HEK293 (cell line): Measurements from ENCODE around the gene NRP1.

Experiments
- CTCF ChIA-PET: fragments of 350-600 bp; formaldehyde crosslinking; extraction: SDS; loops from one replicate; lab custom pipeline; 2021; ENCODE audit warnings: antibody characterized with exemption; lab: Yijun Ruan, JAX
- POLR2A ChIA-PET: fragments of 300-600 bp; formaldehyde crosslinking; extraction: SDS; loops from one replicate; lab custom pipeline; 2020; ENCODE audit warnings: antibody characterized with exemption, inconsistent platforms; lab: Yijun Ruan, JAX
- H3K27ac ChIP-seq: fragments of 200-500 bp; sonication (Bioruptor generic); 2 replicates; pipeline ENCODE4 v1.5.1; 2014; ENCODE audit warnings: low read depth, low read length, control low read depth, inconsistent platforms; ENCODE audit errors: extremely low read depth
- H3K36me3 ChIP-seq, 2 experiments: fragments of 200-500 bp in 1 of 2; sonication (Bioruptor generic) in 1 of 2; 1 replicate in 1 of 2; 2 replicates in 1 of 2; pipeline ENCODE4 v1.5.1; 2014 to 2017; ENCODE audit warnings: inconsistent platforms in 2 of 2, low read length in 2 of 2; ENCODE audit not compliant: control insufficient read depth in 2 of 2, insufficient read depth in 1 of 2
- H3K4me1 ChIP-seq: fragments of 200-500 bp; sonication (Bioruptor generic); 2 replicates; pipeline ENCODE4 v1.5.1; 2014; ENCODE audit warnings: mild to moderate bottlenecking, low read length, inconsistent platforms; ENCODE audit not compliant: control insufficient read depth, insufficient read depth
- H3K4me3 ChIP-seq: 2 replicates; pipeline ENCODE4 v1.5.1; 2011; ENCODE audit warnings: low read depth, mild to moderate bottlenecking, control low read depth, low read length, moderate library complexity
- H3K9me3 ChIP-seq: fragments of 200-500 bp; sonication (Bioruptor generic); 2 replicates; pipeline ENCODE4 v1.5.1; 2014; ENCODE audit warnings: low read depth, low read length, inconsistent platforms; ENCODE audit not compliant: control insufficient read depth, insufficient read depth
- BCL11A ChIP-seq: fragments of 450-650 bp; formaldehyde crosslinking; IDR thresholded peaks from 2 replicates; pipeline ENCODE4 v1.5.1; 2016; ENCODE audit warnings: low read depth, missing biosample characterization, missing genetic modification characterization
- BCL11B ChIP-seq: fragments of 450-650 bp; formaldehyde crosslinking; IDR thresholded peaks from 2 replicates; pipeline ENCODE4 v1.5.1; 2016; ENCODE audit warnings: low read depth, missing biosample characterization, missing genetic modification characterization
- HOXC10 ChIP-seq: sonication (generic); formaldehyde crosslinking; IDR thresholded peaks from 2 replicates; pipeline ENCODE4 v1.8.1; 2023; ENCODE audit warnings: mild to moderate bottlenecking, missing genetic modification reagents
- KLF1 ChIP-seq: fragments of 450-650 bp; formaldehyde crosslinking; IDR thresholded peaks from 2 replicates; pipeline ENCODE4 v1.5.1; 2016; ENCODE audit warnings: missing biosample characterization, missing genetic modification characterization
- PRDM4 ChIP-seq: fragments of 450-650 bp; formaldehyde crosslinking; IDR thresholded peaks from 2 replicates; pipeline ENCODE4 v1.5.1; 2017; ENCODE audit warnings: missing biosample characterization, missing genetic modification characterization
- REST ChIP-seq: fragments of 450-650 bp; formaldehyde crosslinking; IDR thresholded peaks from 2 replicates; pipeline ENCODE4 v1.5.1; 2016; ENCODE audit warnings: missing biosample characterization, missing genetic modification characterization
- SCRT1 ChIP-seq: fragments of 450-650 bp; formaldehyde crosslinking; IDR thresholded peaks from 2 replicates; pipeline ENCODE4 v1.5.1; 2016; ENCODE audit warnings: missing biosample characterization, missing genetic modification characterization, borderline replicate concordance
- ZBTB11 ChIP-seq: fragments of 450-650 bp; formaldehyde crosslinking; conservative IDR thresholded peaks from 2 replicates; pipeline ENCODE4 v1.5.1; 2016; ENCODE audit warnings: low read depth, missing biosample characterization, missing genetic modification characterization
- ZBTB7A ChIP-seq: fragments of 450-650 bp; formaldehyde crosslinking; IDR thresholded peaks from 2 replicates; pipeline ENCODE4 v1.5.1; 2016; ENCODE audit warnings: low read depth, missing biosample characterization, missing genetic modification characterization
- ZNF175 ChIP-seq: fragments of 450-650 bp; formaldehyde crosslinking; IDR thresholded peaks from 2 replicates; pipeline ENCODE4 v1.5.1; 2016; ENCODE audit warnings: missing biosample characterization, missing genetic modification characterization
- ZNF2 ChIP-seq: fragments of 450-650 bp; formaldehyde crosslinking; IDR thresholded peaks from 2 replicates; pipeline ENCODE4 v1.5.1; 2016; ENCODE audit warnings: missing biosample characterization, missing genetic modification characterization
- ZNF211 ChIP-seq: fragments of 450-650 bp; formaldehyde crosslinking; IDR thresholded peaks from 2 replicates; pipeline ENCODE4 v1.5.1; 2016; ENCODE audit warnings: low read depth, missing biosample characterization, missing genetic modification characterization
- ZNF239 ChIP-seq: fragments of 450-650 bp; formaldehyde crosslinking; IDR thresholded peaks from 2 replicates; pipeline ENCODE4 v1.5.1; 2016; ENCODE audit warnings: missing biosample characterization, missing genetic modification characterization
- ZNF394 ChIP-seq: fragments of 450-650 bp; formaldehyde crosslinking; IDR thresholded peaks from 2 replicates; pipeline ENCODE4 v1.5.1; 2016; ENCODE audit warnings: missing biosample characterization, missing genetic modification characterization, mild to moderate bottlenecking, moderate library complexity, borderline replicate concordance
- ZNF561 ChIP-seq: fragments of 450-650 bp; IDR thresholded peaks from 2 replicates; pipeline ENCODE4 v1.5.1; 2018; ENCODE audit warnings: missing biosample characterization, missing genetic modification characterization, borderline replicate concordance
- ZNF596 ChIP-seq: fragments of 450-650 bp; IDR thresholded peaks from 2 replicates; pipeline ENCODE4 v1.5.0; 2018; ENCODE audit warnings: missing biosample characterization, mild to moderate bottlenecking, missing genetic modification characterization, moderate library complexity
- ZNF610 ChIP-seq: fragments of 450-650 bp; formaldehyde crosslinking; IDR thresholded peaks from 2 replicates; pipeline ENCODE4 v1.5.1; 2016; ENCODE audit warnings: missing biosample characterization, missing genetic modification characterization, borderline replicate concordance
- ZNF701 ChIP-seq: fragments of 450-650 bp; formaldehyde crosslinking; IDR thresholded peaks from 2 replicates; pipeline ENCODE4 v1.5.1; 2016; ENCODE audit warnings: missing biosample characterization, missing genetic modification characterization
- ZNF791 ChIP-seq: fragments of 450-650 bp; formaldehyde crosslinking; IDR thresholded peaks from 2 replicates; pipeline ENCODE4 v1.5.1; 2016; ENCODE audit warnings: missing biosample characterization, missing genetic modification characterization
- ZNF792 ChIP-seq: fragments of 450-650 bp; formaldehyde crosslinking; IDR thresholded peaks from 2 replicates; pipeline ENCODE4 v1.5.1; 2016; ENCODE audit warnings: missing biosample characterization, missing genetic modification characterization
- ZXDB ChIP-seq: fragments of 450-650 bp; formaldehyde crosslinking; IDR thresholded peaks from 2 replicates; pipeline ENCODE4 v1.5.1; 2016; ENCODE audit warnings: missing biosample characterization, missing genetic modification characterization
- TF ChIP-seq, protein P1 (sequence below): fragments of 450-650 bp; formaldehyde crosslinking; IDR thresholded peaks from 2 replicates; pipeline ENCODE4 v1.5.1; 2016; ENCODE audit warnings: missing biosample characterization, missing genetic modification characterization
- TF ChIP-seq, protein P2 (sequence below): fragments of 450-650 bp; formaldehyde crosslinking; IDR thresholded peaks from 2 replicates; pipeline ENCODE4 v1.5.1; 2016; ENCODE audit warnings: missing biosample characterization, missing genetic modification characterization, low read depth

The NRP1 gene

DNA sequence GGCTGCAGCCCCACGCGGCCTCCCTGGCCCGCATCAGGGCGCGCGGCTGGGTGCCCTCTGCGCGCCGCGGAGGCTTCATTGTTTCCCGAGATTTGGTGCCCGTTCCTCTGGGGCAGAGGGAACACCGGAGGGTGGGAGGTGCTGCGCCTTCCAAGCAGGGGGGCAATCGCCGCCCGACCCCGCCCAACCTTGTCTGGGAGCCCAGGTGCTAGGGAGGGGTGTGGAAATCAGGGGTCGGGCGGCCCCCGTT lies 1.0 kb upstream of the NRP1 start (continued):
- TF ChIP-seq ZBTB11 (tag by site-specific recombination) (no peak), ZNF596 (tag by site-specific recombination) (0 out of 2 replicates have a peak, but pooled peaks have one; percentile 4), HOXC10 (CRISPR knock-in tag) (no peak), SCRT1 (tag by site-specific recombination) (no peak), KLF1 (tag by site-specific recombination) (peak; percentile 83)
- TF ChIP-seq, protein P1, sequence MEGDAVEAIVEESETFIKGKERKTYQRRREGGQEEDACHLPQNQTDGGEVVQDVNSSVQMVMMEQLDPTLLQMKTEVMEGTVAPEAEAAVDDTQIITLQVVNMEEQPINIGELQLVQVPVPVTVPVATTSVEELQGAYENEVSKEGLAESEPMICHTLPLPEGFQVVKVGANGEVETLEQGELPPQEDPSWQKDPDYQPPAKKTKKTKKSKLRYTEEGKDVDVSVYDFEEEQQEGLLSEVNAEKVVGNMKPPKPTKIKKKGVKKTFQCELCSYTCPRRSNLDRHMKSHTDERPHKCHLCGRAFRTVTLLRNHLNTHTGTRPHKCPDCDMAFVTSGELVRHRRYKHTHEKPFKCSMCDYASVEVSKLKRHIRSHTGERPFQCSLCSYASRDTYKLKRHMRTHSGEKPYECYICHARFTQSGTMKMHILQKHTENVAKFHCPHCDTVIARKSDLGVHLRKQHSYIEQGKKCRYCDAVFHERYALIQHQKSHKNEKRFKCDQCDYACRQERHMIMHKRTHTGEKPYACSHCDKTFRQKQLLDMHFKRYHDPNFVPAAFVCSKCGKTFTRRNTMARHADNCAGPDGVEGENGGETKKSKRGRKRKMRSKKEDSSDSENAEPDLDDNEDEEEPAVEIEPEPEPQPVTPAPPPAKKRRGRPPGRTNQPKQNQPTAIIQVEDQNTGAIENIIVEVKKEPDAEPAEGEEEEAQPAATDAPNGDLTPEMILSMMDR (tag by site-specific recombination), result no peak

GRCh38 chr10:33334805-33335550 lies 511 bp upstream of the NRP1 start:
- H3K4me3 ChIP-seq, result peak overlapping the region; percentile 90
- H3K27ac ChIP-seq, result peak overlapping the region; percentile 99
- CTCF ChIA-PET, result interaction anchor here (0.7 to 1.2 kb wide), 2 partner anchors 142 to 524 kb away, joined by 5 to 6 read pairs; no protein-coding TSS in a partner anchor
- POLR2A ChIA-PET, result interaction anchor here (0.5 to 1.7 kb wide), 15 partner anchors 8 to 1303 kb away, joined by 3 to 11 read pairs (median 4); no protein-coding TSS in a partner anchor
- H3K9me3 ChIP-seq, result no peaks in the 10 kb centered on the region
- peaks cover 0 to 4% of the 10 kb centered on the region in 2 experiments; a peak in 1 of 3 replicates for H3K36me3 ChIP-seq
- peaks cover 14% of the 10 kb centered on the region for H3K4me1 ChIP-seq
- TF ChIP-seq ZNF561 (tag by site-specific recombination) (peak; percentile 49; the same call in 1 of the 2 replicates), BCL11A (tag by site-specific recombination) (peak; percentile 42), ZNF211 (tag by site-specific recombination) (no peak), ZNF792 (tag by site-specific recombination) (no peak), ZNF610 (tag by site-specific recombination) (0 out of 2 replicates have a peak, but pooled peaks have one; percentile 53), BCL11B (tag by site-specific recombination) (peak; percentile 70; the same call in 1 of the 2 replicates), ZBTB7A (tag by site-specific recombination) (peak; percentile 76), ZNF701 (tag by site-specific recombination) (no peak), ZNF2 (tag by site-specific recombination) (peak; percentile 75; the same call in 1 of the 2 replicates), ZNF791 (tag by site-specific recombination) (no peak), REST (peak; percentile 43; the same call in 1 of the 2 replicates), ZXDB (tag by site-specific recombination) (peak; percentile 64), ZNF239 (no peak), PRDM4 (tag by site-specific recombination) (peak; percentile 15; the same call in 1 of the 2 replicates), ZNF175 (tag by site-specific recombination) (no peak), ZNF394 (tag by site-specific recombination) (peak; percentile 43; the same call in 1 of the 2 replicates)
- TF ChIP-seq, protein P2, sequence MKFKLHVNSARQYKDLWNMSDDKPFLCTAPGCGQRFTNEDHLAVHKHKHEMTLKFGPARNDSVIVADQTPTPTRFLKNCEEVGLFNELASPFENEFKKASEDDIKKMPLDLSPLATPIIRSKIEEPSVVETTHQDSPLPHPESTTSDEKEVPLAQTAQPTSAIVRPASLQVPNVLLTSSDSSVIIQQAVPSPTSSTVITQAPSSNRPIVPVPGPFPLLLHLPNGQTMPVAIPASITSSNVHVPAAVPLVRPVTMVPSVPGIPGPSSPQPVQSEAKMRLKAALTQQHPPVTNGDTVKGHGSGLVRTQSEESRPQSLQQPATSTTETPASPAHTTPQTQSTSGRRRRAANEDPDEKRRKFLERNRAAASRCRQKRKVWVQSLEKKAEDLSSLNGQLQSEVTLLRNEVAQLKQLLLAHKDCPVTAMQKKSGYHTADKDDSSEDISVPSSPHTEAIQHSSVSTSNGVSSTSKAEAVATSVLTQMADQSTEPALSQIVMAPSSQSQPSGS (tag by site-specific recombination), result no peak
